Measurements from ENCODE around the gene RALGPS2. TPM values are rescaled to one million over a fixed set of nuclear protein-coding genes. Genes with fewer than 3 reads are reported as not detected.

The RALGPS2 gene
- total and polyA plus RNA-seq, 2 of the 13 experiments (the other 11 are each of a cell fraction or from before 2014, with no cell fraction given), result 15.6 to 36.0 TPM

DNA sequence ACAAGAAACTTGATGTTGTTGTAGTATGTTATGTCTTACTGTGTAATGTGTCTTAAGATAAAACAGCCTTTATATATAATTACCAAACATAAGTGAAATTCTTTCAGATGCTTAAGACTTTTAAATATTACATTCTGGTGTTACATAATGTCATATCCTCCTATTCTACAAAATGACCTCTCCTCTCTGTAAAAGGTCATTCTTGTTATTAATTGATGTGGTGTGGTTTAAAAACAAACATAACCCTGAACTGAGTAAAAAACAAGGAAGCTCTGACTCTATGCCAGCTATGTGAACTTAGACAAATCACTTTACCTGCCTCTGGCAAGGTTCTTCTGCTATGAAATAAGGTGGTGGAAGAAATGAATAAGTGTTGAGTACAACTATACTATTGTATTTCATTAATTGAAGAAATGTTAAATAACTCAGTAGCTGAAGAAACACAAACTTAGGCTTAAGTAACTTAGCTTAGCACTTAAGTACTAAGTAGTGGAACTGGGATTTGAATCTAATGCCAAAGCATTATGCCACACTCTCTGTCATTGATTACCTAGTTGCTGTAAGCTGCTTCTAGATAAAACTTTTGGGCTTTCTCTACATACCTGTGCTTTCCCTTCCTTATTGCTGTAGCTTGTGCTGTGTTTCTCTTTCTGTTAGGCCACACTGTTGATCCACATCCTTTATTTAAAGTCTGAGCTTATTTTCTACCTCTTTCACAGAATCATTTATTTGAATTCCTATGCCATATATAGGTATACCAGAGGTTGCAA is 146.7 kb downstream of the RALGPS2 start (continued):
- TF ChIP-seq, protein P1, sequence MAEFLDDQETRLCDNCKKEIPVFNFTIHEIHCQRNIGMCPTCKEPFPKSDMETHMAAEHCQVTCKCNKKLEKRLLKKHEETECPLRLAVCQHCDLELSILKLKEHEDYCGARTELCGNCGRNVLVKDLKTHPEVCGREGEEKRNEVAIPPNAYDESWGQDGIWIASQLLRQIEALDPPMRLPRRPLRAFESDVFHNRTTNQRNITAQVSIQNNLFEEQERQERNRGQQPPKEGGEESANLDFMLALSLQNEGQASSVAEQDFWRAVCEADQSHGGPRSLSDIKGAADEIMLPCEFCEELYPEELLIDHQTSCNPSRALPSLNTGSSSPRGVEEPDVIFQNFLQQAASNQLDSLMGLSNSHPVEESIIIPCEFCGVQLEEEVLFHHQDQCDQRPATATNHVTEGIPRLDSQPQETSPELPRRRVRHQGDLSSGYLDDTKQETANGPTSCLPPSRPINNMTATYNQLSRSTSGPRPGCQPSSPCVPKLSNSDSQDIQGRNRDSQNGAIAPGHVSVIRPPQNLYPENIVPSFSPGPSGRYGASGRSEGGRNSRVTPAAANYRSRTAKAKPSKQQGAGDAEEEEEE (CRISPR knock-in tag; IDR thresholded peaks at IDR 0.05; ENCODE audit: borderline replicate concordance), result no peak
- TF ChIP-seq HOXA5 (CRISPR knock-in tag; IDR thresholded peaks at IDR 0.05) (no peak), ZNF562 (CRISPR knock-in tag; IDR thresholded peaks at IDR 0.05; ENCODE audit: borderline replicate concordance) (no peak), DR1 (CRISPR knock-in tag; IDR thresholded peaks at IDR 0.05) (no peak), MAF1 (CRISPR knock-in tag; IDR thresholded peaks at IDR 0.05; ENCODE audit: borderline replicate concordance) (no peak), SATB2 (CRISPR knock-in tag; IDR thresholded peaks at IDR 0.05) (0 out of 2 replicates have a peak, but pooled peaks have one; percentile 61), NR2F6 (IDR thresholded peaks at IDR 0.05) (peak; percentile 82), NR2F6 (CRISPR knock-in tag; IDR thresholded peaks at IDR 0.05) (peak; percentile 79), FIP1L1 (IDR thresholded peaks at IDR 0.05; ENCODE audit: borderline replicate concordance, insufficient read depth, low read depth, low read length) (no peak), SETDB1 (CRISPR knock-in tag; IDR thresholded peaks at IDR 0.05; ENCODE audit: borderline replicate concordance) (no peak), TBL1XR1 (IDR thresholded peaks at IDR 0.05; ENCODE audit: borderline replicate concordance, low read length, partially characterized antibody) (peak; percentile 55), MIXL1 (CRISPR knock-in tag; IDR thresholded peaks at IDR 0.05) (peak; percentile 70), ZNF615 (CRISPR knock-in tag; IDR thresholded peaks at IDR 0.05; ENCODE audit: borderline replicate concordance) (no peak), ZNF749 (CRISPR knock-in tag; IDR thresholded peaks at IDR 0.05; ENCODE audit: borderline replicate concordance) (no peak), SAP130 (CRISPR knock-in tag; IDR thresholded peaks at IDR 0.05; ENCODE audit: low read depth) (peak; percentile 32; the same call in 1 of the 2 replicates), ASH2L (IDR thresholded peaks at IDR 0.05; ENCODE audit: insufficient read length, low read depth, low read length) (peak; percentile 44)
- TF ChIP-seq, protein P2, sequence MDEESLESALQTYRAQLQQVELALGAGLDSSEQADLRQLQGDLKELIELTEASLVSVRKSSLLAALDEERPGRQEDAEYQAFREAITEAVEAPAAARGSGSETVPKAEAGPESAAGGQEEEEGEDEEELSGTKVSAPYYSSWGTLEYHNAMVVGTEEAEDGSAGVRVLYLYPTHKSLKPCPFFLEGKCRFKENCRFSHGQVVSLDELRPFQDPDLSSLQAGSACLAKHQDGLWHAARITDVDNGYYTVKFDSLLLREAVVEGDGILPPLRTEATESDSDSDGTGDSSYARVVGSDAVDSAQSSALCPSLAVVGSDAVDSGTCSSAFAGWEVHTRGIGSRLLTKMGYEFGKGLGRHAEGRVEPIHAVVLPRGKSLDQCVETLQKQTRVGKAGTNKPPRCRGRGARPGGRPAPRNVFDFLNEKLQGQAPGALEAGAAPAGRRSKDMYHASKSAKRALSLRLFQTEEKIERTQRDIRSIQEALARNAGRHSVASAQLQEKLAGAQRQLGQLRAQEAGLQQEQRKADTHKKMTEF (CRISPR knock-in tag; IDR thresholded peaks at IDR 0.05), result peak; percentile 38; the same call in 1 of the 2 replicates
- TF ChIP-seq, protein P3, sequence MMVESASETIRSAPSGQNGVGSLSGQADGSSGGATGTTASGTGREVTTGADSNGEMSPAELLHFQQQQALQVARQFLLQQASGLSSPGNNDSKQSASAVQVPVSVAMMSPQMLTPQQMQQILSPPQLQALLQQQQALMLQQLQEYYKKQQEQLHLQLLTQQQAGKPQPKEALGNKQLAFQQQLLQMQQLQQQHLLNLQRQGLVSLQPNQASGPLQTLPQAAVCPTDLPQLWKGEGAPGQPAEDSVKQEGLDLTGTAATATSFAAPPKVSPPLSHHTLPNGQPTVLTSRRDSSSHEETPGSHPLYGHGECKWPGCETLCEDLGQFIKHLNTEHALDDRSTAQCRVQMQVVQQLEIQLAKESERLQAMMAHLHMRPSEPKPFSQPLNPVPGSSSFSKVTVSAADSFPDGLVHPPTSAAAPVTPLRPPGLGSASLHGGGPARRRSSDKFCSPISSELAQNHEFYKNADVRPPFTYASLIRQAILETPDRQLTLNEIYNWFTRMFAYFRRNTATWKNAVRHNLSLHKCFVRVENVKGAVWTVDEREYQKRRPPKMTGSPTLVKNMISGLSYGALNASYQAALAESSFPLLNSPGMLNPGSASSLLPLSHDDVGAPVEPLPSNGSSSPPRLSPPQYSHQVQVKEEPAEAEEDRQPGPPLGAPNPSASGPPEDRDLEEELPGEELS (CRISPR knock-in tag; IDR thresholded peaks at IDR 0.05), result 0 out of 2 replicates have a peak, but pooled peaks have one; percentile 34
- TF ChIP-seq, protein P4, sequence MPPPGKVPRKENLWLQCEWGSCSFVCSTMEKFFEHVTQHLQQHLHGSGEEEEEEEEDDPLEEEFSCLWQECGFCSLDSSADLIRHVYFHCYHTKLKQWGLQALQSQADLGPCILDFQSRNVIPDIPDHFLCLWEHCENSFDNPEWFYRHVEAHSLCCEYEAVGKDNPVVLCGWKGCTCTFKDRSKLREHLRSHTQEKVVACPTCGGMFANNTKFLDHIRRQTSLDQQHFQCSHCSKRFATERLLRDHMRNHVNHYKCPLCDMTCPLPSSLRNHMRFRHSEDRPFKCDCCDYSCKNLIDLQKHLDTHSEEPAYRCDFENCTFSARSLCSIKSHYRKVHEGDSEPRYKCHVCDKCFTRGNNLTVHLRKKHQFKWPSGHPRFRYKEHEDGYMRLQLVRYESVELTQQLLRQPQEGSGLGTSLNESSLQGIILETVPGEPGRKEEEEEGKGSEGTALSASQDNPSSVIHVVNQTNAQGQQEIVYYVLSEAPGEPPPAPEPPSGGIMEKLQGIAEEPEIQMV (CRISPR knock-in tag; IDR thresholded peaks at IDR 0.05; ENCODE audit: low read depth), result no peak
- TF ChIP-seq, protein P5, sequence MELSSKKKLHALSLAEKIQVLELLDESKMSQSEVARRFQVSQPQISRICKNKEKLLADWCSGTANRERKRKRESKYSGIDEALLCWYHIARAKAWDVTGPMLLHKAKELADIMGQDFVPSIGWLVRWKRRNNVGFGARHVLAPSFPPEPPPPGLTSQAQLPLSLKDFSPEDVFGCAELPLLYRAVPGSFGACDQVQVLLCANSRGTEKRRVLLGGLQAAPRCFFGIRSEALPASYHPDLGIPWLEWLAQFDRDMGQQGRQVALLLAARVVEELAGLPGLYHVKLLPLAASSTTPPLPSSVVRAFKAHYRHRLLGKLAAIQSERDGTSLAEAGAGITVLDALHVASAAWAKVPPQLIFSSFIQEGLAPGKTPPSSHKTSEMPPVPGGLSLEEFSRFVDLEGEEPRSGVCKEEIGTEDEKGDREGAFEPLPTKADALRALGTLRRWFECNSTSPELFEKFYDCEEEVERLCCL (CRISPR knock-in tag; IDR thresholded peaks at IDR 0.05; ENCODE audit: borderline replicate concordance), result no peak
- TF ChIP-seq, protein P6, sequence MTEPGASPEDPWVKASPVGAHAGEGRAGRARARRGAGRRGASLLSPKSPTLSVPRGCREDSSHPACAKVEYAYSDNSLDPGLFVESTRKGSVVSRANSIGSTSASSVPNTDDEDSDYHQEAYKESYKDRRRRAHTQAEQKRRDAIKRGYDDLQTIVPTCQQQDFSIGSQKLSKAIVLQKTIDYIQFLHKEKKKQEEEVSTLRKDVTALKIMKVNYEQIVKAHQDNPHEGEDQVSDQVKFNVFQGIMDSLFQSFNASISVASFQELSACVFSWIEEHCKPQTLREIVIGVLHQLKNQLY (CRISPR knock-in tag; IDR thresholded peaks at IDR 0.05), result no peak

Measured in HepG2 (cell line).